ENCODE results near the gene IP6K2. TPM values are rescaled to one million over a fixed set of nuclear protein-coding genes. Genes with fewer than 3 reads are reported as not detected.
"Not testable (repeated sequence)": the region's sequence is repeated elsewhere in the genome, so short reads cannot be mapped to it uniquely, and the experiment has no call there.

The IP6K2 gene
- total RNA-seq, 1 donor from 2014 or later = 145 TPM

DNA sequence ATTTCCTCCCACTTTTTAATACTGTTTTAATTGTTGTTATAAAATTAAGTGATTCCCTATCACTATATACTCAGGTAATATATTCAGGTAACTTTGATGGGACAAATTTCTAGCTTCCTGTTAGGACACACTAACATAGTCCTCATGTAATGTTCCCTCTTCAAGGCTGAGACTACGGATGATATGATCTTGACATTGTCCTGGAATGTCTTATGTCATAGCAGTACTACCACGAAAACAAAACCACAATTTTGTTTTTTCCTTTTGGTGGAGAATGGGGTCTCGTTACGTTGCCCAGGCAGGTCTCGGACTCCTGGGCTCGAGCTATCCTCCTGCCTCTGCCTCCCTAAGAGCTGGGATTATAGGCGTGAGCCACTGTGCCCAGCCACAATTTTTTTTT is 26.8 kb upstream of the IP6K2 start:
- H3K9me3 Mint-ChIP-seq = no peaks in the 10 kb centered on the region
- no peaks in the 10 kb centered on the region for H3K27me3 Mint-ChIP-seq
- H3K4me1 Mint-ChIP-seq (ENCODE audit: unreplicated experiment) = peaks cover 12% of the 10 kb centered on the region
- peaks cover 5% of the 10 kb centered on the region for H3K36me3 Mint-ChIP-seq
- H3K4me3 Mint-ChIP-seq = no peak overlapping the region
- TF ChIP-seq, protein P1, sequence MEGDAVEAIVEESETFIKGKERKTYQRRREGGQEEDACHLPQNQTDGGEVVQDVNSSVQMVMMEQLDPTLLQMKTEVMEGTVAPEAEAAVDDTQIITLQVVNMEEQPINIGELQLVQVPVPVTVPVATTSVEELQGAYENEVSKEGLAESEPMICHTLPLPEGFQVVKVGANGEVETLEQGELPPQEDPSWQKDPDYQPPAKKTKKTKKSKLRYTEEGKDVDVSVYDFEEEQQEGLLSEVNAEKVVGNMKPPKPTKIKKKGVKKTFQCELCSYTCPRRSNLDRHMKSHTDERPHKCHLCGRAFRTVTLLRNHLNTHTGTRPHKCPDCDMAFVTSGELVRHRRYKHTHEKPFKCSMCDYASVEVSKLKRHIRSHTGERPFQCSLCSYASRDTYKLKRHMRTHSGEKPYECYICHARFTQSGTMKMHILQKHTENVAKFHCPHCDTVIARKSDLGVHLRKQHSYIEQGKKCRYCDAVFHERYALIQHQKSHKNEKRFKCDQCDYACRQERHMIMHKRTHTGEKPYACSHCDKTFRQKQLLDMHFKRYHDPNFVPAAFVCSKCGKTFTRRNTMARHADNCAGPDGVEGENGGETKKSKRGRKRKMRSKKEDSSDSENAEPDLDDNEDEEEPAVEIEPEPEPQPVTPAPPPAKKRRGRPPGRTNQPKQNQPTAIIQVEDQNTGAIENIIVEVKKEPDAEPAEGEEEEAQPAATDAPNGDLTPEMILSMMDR (conservative IDR thresholded peaks at IDR 0.05) = no peak
- H3K27ac Mint-ChIP-seq = no peak overlapping the region
- DNase-seq (ENCODE audit: extremely low spot score, unreplicated experiment) = no peak

DNA sequence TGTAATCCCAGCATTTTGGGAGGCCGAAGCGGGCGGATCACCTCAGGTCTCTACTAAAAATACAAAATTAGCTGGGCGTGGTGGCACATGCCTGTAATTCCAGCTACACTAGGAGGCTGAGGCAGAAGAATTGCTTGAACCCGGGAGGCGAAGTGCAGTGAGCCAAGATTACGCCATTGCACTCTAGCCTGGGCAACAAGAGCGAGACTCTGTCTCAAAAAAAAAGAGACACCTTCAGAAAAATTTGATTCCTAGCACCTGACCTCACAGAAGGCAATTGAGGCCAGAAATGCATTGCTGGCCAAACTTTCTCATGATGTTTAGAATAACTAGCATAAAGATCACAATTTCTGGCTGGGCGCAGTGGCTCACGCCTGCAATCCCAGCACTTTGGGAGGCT is 24.2 kb upstream of the IP6K2 start:
- not testable (repeated sequence) for H3K4me3 Mint-ChIP-seq, H3K9me3 Mint-ChIP-seq

DNA sequence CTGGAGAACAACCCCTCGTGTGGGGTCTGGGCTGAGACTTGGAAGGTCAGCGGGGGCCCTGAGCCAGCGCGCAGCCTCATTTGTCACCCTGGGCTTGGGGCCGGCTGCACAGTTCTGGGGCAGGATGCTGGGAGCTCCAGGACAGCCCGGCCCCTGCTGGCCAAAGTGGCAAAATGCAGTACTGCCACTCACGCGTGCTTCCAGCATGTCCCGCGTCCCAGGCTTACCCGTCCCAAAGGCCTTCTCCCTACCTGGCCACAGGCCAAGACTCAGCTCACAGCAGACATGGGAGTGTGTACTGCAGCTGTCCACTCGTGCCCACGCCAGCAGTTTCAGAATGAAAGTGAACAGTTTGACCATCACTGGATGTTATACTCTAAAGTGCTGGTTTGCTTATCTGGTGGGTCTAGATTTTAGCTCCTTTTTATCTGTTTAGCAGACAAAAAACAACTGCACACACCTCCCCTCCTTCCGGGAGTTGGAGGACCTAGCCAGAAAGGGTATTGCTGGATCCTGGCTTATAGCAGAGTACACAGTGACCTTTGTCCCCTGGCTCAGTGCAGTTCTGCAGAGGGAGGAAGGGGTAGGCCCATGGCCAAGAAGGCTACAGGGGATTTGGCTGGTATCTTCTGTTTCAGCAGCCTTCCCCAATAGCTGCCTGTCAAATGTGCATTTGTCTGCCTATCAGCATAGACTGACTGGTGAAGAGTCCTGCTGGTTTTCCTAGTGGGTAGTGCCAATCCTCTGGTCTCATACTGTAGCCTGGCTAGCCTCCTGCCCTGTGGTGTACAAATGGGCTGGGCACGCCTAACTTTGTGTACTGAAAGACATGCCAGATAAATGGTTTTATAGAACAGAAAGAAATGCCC is 23.2 kb upstream of the IP6K2 start:
- Mint-ChIP-seq H3K4me1 (ENCODE audit: unreplicated experiment) (peaks cover 13% of the 10 kb centered on the region), H3K9me3 (no peaks in the 10 kb centered on the region), H3K27ac (peak overlapping the region; percentile 79), H3K36me3 (no peaks in the 10 kb centered on the region), H3K27me3 (no peaks in the 10 kb centered on the region), H3K4me3 (no peak overlapping the region)
- TF ChIP-seq, protein P1 (conservative IDR thresholded peaks at IDR 0.05) = peak; percentile 86
- peak; percentile 76 for DNase-seq (ENCODE audit: extremely low spot score, unreplicated experiment)

More for the DNA sequence above, 24.2 kb upstream of the IP6K2 start:
- H3K4me1 Mint-ChIP-seq (ENCODE audit: unreplicated experiment); H3K27ac Mint-ChIP-seq; DNase-seq (ENCODE audit: extremely low spot score, unreplicated experiment); H3K36me3 Mint-ChIP-seq; H3K27me3 Mint-ChIP-seq: not testable (repeated sequence)

DNA sequence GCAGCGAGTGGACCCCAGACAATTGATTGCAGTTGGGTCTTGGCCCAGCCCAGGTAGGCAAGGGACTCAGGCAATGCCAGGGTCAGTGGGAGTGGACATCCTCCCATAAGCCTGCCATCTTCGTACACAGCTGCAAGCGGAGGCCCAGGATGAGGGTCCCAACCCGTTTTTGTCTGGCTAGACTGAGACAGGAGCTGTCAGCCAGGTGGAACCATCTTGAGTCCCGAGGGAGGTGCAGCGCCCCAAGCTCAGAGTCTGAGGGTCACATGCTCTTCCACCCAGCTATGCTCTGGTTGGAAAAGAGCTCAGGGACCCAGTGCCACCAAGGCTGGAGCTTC is 22.6 kb upstream of the IP6K2 start:
- Mint-ChIP-seq H3K9me3 (no peaks in the 10 kb centered on the region), H3K27me3 (no peaks in the 10 kb centered on the region), H3K36me3 (no peaks in the 10 kb centered on the region), H3K4me3 (no peak overlapping the region), H3K27ac (no peak overlapping the region), H3K4me1 (ENCODE audit: unreplicated experiment) (peaks cover 15% of the 10 kb centered on the region)
- DNase-seq (ENCODE audit: extremely low spot score, unreplicated experiment) = no peak
- TF ChIP-seq, protein P1 (conservative IDR thresholded peaks at IDR 0.05) = no peak

DNA sequence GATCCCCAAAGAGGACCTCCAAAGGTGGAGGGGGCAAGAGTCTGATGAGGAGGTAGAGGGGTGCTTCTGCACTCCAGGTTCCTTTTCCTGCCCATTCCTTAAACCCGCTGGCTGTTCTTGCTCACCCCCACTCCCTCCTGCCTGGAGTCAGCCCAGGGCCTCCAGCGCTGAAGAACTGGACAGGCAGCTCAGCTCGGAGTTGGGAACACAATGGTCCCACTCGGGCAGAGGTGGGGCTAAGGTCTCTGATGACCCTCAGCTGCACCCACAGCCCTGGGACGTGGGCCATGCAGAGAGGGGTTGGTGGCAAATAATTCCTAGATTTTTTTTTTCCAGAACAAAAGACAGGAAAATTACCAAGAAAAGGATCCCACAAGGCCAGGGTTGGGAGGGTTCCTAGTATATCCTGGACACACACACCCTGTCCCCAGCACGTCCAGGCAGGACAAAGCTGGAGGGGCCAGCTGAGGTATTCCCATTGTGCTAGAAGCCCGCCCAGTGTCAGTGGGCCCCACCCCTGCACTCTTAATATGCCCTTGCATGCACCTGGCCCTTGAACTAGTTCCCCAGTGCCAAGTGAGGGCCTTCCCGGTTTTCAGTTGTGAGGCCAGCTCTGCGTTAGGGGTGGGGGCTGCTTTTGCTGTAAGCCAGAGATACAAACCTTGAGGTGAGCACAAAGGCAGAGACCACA is 22.1 kb upstream of the IP6K2 start:
- TF ChIP-seq, protein P1 (conservative IDR thresholded peaks at IDR 0.05) = no peak
- H3K36me3 Mint-ChIP-seq = no peaks in the 10 kb centered on the region
- H3K27ac Mint-ChIP-seq = no peak overlapping the region
- no peaks in the 10 kb centered on the region for H3K27me3 Mint-ChIP-seq
- DNase-seq (ENCODE audit: extremely low spot score, unreplicated experiment) = no peak
- H3K4me3 Mint-ChIP-seq = no peak overlapping the region
- H3K4me1 Mint-ChIP-seq (ENCODE audit: unreplicated experiment) = peaks cover 15% of the 10 kb centered on the region
- H3K9me3 Mint-ChIP-seq = no peaks in the 10 kb centered on the region

DNA sequence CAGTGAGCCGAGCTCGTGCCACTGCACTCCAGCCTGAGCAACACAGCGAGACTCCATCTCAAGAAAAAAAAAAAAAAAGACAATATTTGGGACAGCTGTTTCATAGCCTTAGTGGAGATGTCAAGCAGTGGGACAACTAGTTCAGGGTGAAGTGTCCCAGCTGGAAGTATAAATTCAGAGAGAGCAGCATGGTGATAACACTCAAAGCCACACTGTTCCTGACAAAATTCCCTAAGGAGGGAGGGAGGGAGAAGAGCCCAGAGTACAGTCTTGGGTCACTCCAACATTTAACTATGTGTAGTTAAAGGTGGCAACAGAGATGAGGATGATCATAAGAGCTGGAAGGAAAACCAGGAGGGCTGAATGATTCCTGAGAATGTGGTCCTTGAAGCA is 21.1 kb upstream of the IP6K2 start:
- TF ChIP-seq, protein P1 (conservative IDR thresholded peaks at IDR 0.05) = no peak
- no peaks in the 10 kb centered on the region for H3K36me3 Mint-ChIP-seq
- peaks cover 15% of the 10 kb centered on the region for H3K4me1 Mint-ChIP-seq (ENCODE audit: unreplicated experiment)
- H3K4me3 Mint-ChIP-seq = no peak overlapping the region
- no peak for DNase-seq (ENCODE audit: extremely low spot score, unreplicated experiment)
- H3K9me3 Mint-ChIP-seq = no peaks in the 10 kb centered on the region
- no peak overlapping the region for H3K27ac Mint-ChIP-seq
- no peaks in the 10 kb centered on the region for H3K27me3 Mint-ChIP-seq

DNA sequence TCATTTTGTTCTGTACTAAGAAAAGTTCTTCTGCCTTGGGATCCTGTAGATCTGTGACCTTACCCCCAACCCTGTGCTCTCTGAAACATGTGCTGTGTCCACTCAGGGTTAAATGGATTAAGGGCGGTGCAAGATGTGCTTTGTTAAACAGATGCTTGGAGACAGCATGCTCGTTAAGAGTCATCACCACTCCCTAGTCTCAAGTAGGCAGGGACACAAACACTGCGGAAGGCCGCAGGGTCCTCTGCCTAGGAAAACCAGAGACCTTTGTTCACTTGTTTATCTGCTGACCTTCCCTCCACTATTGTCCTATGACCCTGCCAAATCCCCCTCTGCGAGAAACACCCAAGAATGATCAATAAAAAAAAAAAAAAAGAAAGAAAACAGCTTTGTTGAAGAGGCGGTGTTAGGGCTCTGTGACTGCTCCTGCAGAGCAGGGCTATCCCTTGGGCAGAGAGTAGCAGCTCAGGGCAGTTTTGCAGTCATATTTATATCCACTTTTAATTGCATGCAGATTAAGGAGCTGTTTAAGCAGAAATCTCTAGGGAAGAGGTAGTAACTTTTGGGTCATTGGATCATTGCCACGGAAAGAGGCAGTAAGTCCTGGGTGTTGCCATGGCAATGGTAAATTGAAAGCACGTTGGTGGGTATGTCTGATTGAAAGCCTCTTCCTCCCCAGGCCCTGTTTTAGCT is 18.2 kb upstream of the IP6K2 start:
- H3K27ac Mint-ChIP-seq = peak overlapping the region; percentile 73
- not testable (repeated sequence) for H3K9me3 Mint-ChIP-seq; H3K36me3 Mint-ChIP-seq; DNase-seq (ENCODE audit: extremely low spot score, unreplicated experiment); H3K27me3 Mint-ChIP-seq
- peaks cover 11% of the 10 kb centered on the region for H3K4me1 Mint-ChIP-seq (ENCODE audit: unreplicated experiment)
- peak overlapping the region; percentile 20 for H3K4me3 Mint-ChIP-seq

DNA sequence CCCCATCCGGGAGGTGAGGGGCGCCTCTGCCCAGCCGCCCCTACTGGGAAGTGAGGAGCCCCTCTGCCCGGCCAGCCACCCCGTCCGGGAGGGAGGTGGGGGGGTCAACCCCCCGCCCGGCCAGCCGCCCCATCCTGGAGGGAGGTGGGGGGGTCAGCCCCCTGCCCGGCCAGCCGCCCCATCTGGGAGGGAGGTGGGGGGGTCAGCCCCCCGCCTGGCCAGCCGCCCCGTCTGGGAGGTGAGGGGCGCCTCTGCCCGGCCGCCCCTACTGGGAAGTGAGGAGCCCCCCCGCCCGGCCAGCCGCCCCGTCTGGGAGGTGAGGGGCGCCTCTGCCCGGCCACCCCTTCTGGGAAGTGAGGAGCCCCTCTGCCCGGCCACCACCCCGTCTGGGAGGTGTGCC is 17.5 kb upstream of the IP6K2 start:
- not testable (repeated sequence) for H3K27me3 Mint-ChIP-seq; H3K4me3 Mint-ChIP-seq; H3K36me3 Mint-ChIP-seq; H3K27ac Mint-ChIP-seq; H3K9me3 Mint-ChIP-seq; DNase-seq (ENCODE audit: extremely low spot score, unreplicated experiment)
- H3K4me1 Mint-ChIP-seq (ENCODE audit: unreplicated experiment) = peaks cover 11% of the 10 kb centered on the region

Measured in type B pancreatic cell (in vitro differentiated cells).